H1 (cell line): ENCODE measurements around the gene SMIM7. TPM values are rescaled to one million over a fixed set of nuclear protein-coding genes. Genes with fewer than 3 reads are reported as not detected.

ENCODE experiments used
- CTCF ChIA-PET: fragments of 300-600 bp; sonication (Branson Sonifier 250); formaldehyde crosslinking; loops from one replicate; lab custom pipeline; 2021; ENCODE audit not compliant: partially characterized antibody; lab: Charles Lee
- POLR2A ChIA-PET: fragments of 300-600 bp; sonication (Branson Sonifier 250); formaldehyde crosslinking; loops from one replicate; lab custom pipeline; 2021; ENCODE audit warnings: inconsistent platforms; ENCODE audit not compliant: partially characterized antibody; lab: Charles Lee
- DNase-seq, 2 experiments: peaks; one replicate each; pipeline versions ENCODE4 v3.0.0 to v3.0.0-alpha.2; 2010 to 2022; ENCODE audit warnings: low spot score in 2 of 2, low read depth in 1 of 2, mixed read lengths in 1 of 2
- FAIRE-seq: peaks from 2 replicates; lab custom pipeline; 2011; peaks lifted over from hg19 to GRCh38; lab: Jason Lieb, UNC
- H2AFZ ChIP-seq: 2 replicates; pipeline ENCODE4 v1.8.1; 2012; ENCODE audit warnings: low read length, inconsistent platforms
- H2AK5ac ChIP-seq: 2 replicates; pipeline ENCODE4 v1.6.1; 2013; ENCODE audit warnings: low read depth, low read length
- H2BK120ac ChIP-seq: replicated peaks from 2 replicates; pipeline ENCODE3; 2013; ENCODE audit warnings: low read depth, low read length, inconsistent platforms
- H2BK12ac ChIP-seq: 2 replicates; pipeline ENCODE4 v1.6.1; 2013; ENCODE audit warnings: low read depth, low read length
- H2BK15ac ChIP-seq: 2 replicates; pipeline ENCODE4 v1.6.1; 2013; ENCODE audit warnings: low read length
- H2BK20ac ChIP-seq: 2 replicates; pipeline ENCODE4 v1.6.1; 2013; ENCODE audit warnings: low read length
- H2BK5ac ChIP-seq: 2 replicates; pipeline ENCODE4 v1.6.1; 2013; ENCODE audit warnings: low read depth, low read length
- H3K14ac ChIP-seq: 2 replicates; pipeline ENCODE4 v1.6.1; 2013; ENCODE audit warnings: inconsistent platforms; ENCODE audit not compliant: insufficient read length
- H3K18ac ChIP-seq: 2 replicates; pipeline ENCODE4 v1.6.1; 2013; ENCODE audit warnings: low read length; ENCODE audit errors: extremely low read depth
- H3K23ac ChIP-seq: 2 replicates; pipeline ENCODE4 v1.6.1; 2013; ENCODE audit warnings: inconsistent platforms; ENCODE audit not compliant: insufficient read length
- H3K23me2 ChIP-seq: 2 replicates; pipeline ENCODE4 v1.6.1; 2013; ENCODE audit warnings: low read depth, low read length
- H3K27ac ChIP-seq: 2 replicates; pipeline ENCODE4 v1.6.1; 2011; ENCODE audit warnings: low read depth, low read length, inconsistent platforms
- H3K27me3 ChIP-seq, 4 experiments: replicated peaks in 1 of 4; 1 replicate in 1 of 4; 2 replicates in 3 of 4; pipeline versions ENCODE4 v1.6.1 to v1.8.1; 2011 to 2013; ENCODE audit warnings: low read length in 3 of 4, mild to moderate bottlenecking in 3 of 4, inconsistent platforms in 2 of 4, mixed read lengths in 2 of 4, moderate library complexity in 1 of 4; ENCODE audit not compliant: control insufficient read depth in 3 of 4, insufficient read depth in 3 of 4; ENCODE audit errors: extremely low read depth in 1 of 4
- H3K36me3 ChIP-seq, 4 experiments: 2 replicates each; pipeline versions ENCODE4 v1.6.1 to v1.8.1; 2011 to 2013; ENCODE audit warnings: mild to moderate bottlenecking in 4 of 4, low read length in 3 of 4, moderate library complexity in 2 of 4, control low read depth in 1 of 4, inconsistent platforms in 1 of 4; ENCODE audit not compliant: insufficient read depth in 4 of 4, control insufficient read depth in 2 of 4
- H3K4ac ChIP-seq: replicated peaks from 2 replicates; pipeline ENCODE3; 2013; ENCODE audit warnings: low read length, low read depth, mixed read lengths, inconsistent platforms; ENCODE audit not compliant: insufficient read length
- H3K4me1 ChIP-seq, 4 experiments: replicated peaks in 1 of 4; 1 replicate in 1 of 4; 2 replicates in 3 of 4; pipeline versions ENCODE4 v1.6.1 to v1.8.1; 2011 to 2013; ENCODE audit warnings: low read length in 3 of 4, inconsistent platforms in 2 of 4, mixed read lengths in 1 of 4; ENCODE audit not compliant: insufficient read depth in 4 of 4, control insufficient read depth in 3 of 4
- H3K4me2 ChIP-seq, 2 experiments: 2 replicates each; pipeline versions ENCODE4 v1.6.1 to v1.8.1; 2011 to 2013; ENCODE audit warnings: low read depth in 2 of 2, low read length in 2 of 2, control low read depth in 1 of 2, inconsistent platforms in 1 of 2, mild to moderate bottlenecking in 1 of 2; ENCODE audit not compliant: insufficient read depth in 1 of 2
- H3K4me3 ChIP-seq, 4 experiments: fragments of 200-600, 300-600 bp in 1 of 4; sonication (generic), shearing (Covaris generic), sonication (Bioruptor Twin) in 1 of 4; 2 replicates each; pipeline versions ENCODE4 v1.5.1 to v1.8.1; 2011 to 2016; ENCODE audit warnings: low read length in 4 of 4, low read depth in 3 of 4, control low read depth in 2 of 4, inconsistent platforms in 2 of 4, mild to moderate bottlenecking in 2 of 4, mixed read lengths in 1 of 4, moderate library complexity in 1 of 4; ENCODE audit not compliant: insufficient read depth in 2 of 4; ENCODE audit errors: extremely low read depth in 1 of 4
- H3K56ac ChIP-seq: replicated peaks from 2 replicates; pipeline ENCODE3; 2013; ENCODE audit warnings: low read depth, mild to moderate bottlenecking, mixed read lengths, low read length, inconsistent platforms; ENCODE audit not compliant: insufficient read length
- H3K79me1 ChIP-seq: 2 replicates; pipeline ENCODE4 v1.6.1; 2013; ENCODE audit warnings: low read depth, low read length, control low read depth
- H3K79me2 ChIP-seq, 2 experiments: 2 replicates each; pipeline versions ENCODE4 v1.6.1 to v1.8.1; 2012 to 2013; ENCODE audit warnings: low read length in 2 of 2, mild to moderate bottlenecking in 2 of 2, inconsistent platforms in 1 of 2; ENCODE audit not compliant: insufficient read depth in 2 of 2, control insufficient read depth in 1 of 2
- H3K9ac ChIP-seq, 4 experiments: replicated peaks in 1 of 4; 1 replicate in 1 of 4; 2 replicates in 3 of 4; pipeline versions ENCODE4 v1.6.1 to v1.8.1; 2011 to 2013; ENCODE audit warnings: low read depth in 3 of 4, low read length in 3 of 4, control low read depth in 2 of 4, mild to moderate bottlenecking in 2 of 4, moderate library complexity in 2 of 4, inconsistent platforms in 1 of 4; ENCODE audit errors: extremely low read depth in 1 of 4
- H3K9me3 ChIP-seq, 2 experiments: 2 replicates each; pipeline versions ENCODE4 v1.6.1 to v1.8.1; 2012 to 2013; ENCODE audit warnings: mild to moderate bottlenecking in 2 of 2, moderate library complexity in 2 of 2, control low read depth in 1 of 2, inconsistent platforms in 1 of 2, low read depth in 1 of 2, low read length in 1 of 2, mixed read lengths in 1 of 2; ENCODE audit not compliant: insufficient read depth in 2 of 2
- H4K20me1 ChIP-seq, 2 experiments: replicated peaks in 1 of 2; 2 replicates each; pipeline versions ENCODE3 to v1.8.1; 2011 to 2013; ENCODE audit warnings: inconsistent platforms in 2 of 2, low read length in 2 of 2, mild to moderate bottlenecking in 1 of 2; ENCODE audit not compliant: insufficient read depth in 2 of 2, control insufficient read depth in 1 of 2
- H4K5ac ChIP-seq: 2 replicates; pipeline ENCODE4 v1.6.1; 2013; ENCODE audit warnings: low read length, low read depth, mixed read lengths, inconsistent platforms; ENCODE audit not compliant: insufficient read length
- H4K8ac ChIP-seq: 2 replicates; pipeline ENCODE4 v1.8.0; 2013; ENCODE audit warnings: mild to moderate bottlenecking, moderate library complexity, low read length, inconsistent platforms; ENCODE audit not compliant: insufficient read depth; ENCODE audit errors: extremely low read depth
- H4K91ac ChIP-seq: replicated peaks from 2 replicates; pipeline ENCODE3; 2013; ENCODE audit warnings: low read length, mixed read lengths, inconsistent platforms; ENCODE audit not compliant: insufficient read length
- BACH1 ChIP-seq: IDR thresholded peaks from 2 replicates; pipeline ENCODE4 v1.6.1; 2012; ENCODE audit warnings: low read length, improper control_type of control experiment
- CHD2 ChIP-seq: IDR thresholded peaks from 2 replicates; pipeline ENCODE4 v1.6.1; 2012; ENCODE audit warnings: low read length, improper control_type of control experiment
- KDM4A ChIP-seq: IDR thresholded peaks from one replicate; pipeline ENCODE4 v1.7.1; 2012; ENCODE audit warnings: low read depth, mild to moderate bottlenecking, moderate library complexity, low read length, inconsistent platforms; ENCODE audit not compliant: severe bottlenecking
- POLR2AphosphoS5 ChIP-seq: IDR thresholded peaks from 2 replicates; pipeline ENCODE4 v1.6.1; 2011; ENCODE audit warnings: low read depth, low read length
- SIRT6 ChIP-seq: IDR thresholded peaks from one replicate; pipeline ENCODE4 v1.7.1; 2012; ENCODE audit warnings: low read length, inconsistent platforms
- WGBS, 2 experiments: shearing (Covaris generic) in 1 of 2; methylation state at CpG; one replicate each; pipeline versions ENCODE4 v1.1.6 to v1.1.7; 2013 to 2015; ENCODE audit warnings: low lambda C conversion rate in 2 of 2, mixed read lengths in 2 of 2, inconsistent platforms in 1 of 2, low coverage in 1 of 2, missing lambda C conversion rate in 1 of 2; ENCODE audit not compliant: insufficient replicate concordance in 2 of 2, insufficient coverage in 1 of 2, insufficient read length in 1 of 2; ENCODE audit errors: extremely low coverage in 1 of 2, missing lambda C conversion rate in 1 of 2; 5-methylcytosine and 5-hydroxymethylcytosine counted together
- polyA plus RNA-seq, 7 experiments: library from polyadenylated mRNA; depleted of rRNA in 3 of 7; stranded (reverse) in 5 of 7; unstranded in 2 of 7; fragments of >200 nt in 5 of 7; fragments of 200-250 nt in 2 of 7; gene quantifications; 1 replicate in 5 of 7; 2 replicates in 1 of 7; 4 replicates in 1 of 7; pipeline versions ENCODE4 v1.2.1 to v1.2.3, GENCODE V29; 2011 to 2013; ENCODE audit warnings: missing spikeins in 2 of 7, mixed read lengths in 2 of 7
- total RNA-seq: library from RNA; stranded (reverse); fragmentation: NEBNext Ultra II Directional; extraction: Animal tissue kit (Norgen Biotek cat#: 25700); gene quantifications from 2 replicates; pipeline ENCODE4 v1.2.1, GENCODE V29; 2021
- TF ChIP-seq, protein P1 (sequence below): IDR thresholded peaks from 2 replicates; pipeline ENCODE4 v1.6.1; 2012; ENCODE audit warnings: inconsistent platforms
- TF ChIP-seq, protein P2 (sequence below): IDR thresholded peaks from 2 replicates; pipeline ENCODE4 v1.6.1; 2011; ENCODE audit warnings: low read depth, mild to moderate bottlenecking, low read length; ENCODE audit not compliant: insufficient read depth

The SMIM7 gene
- total and polyA plus RNA-seq, 2 of the 8 experiments (the other 6 are each of a cell fraction or from before 2014, with no cell fraction given): 55.5 to 67.5 TPM

DNA sequence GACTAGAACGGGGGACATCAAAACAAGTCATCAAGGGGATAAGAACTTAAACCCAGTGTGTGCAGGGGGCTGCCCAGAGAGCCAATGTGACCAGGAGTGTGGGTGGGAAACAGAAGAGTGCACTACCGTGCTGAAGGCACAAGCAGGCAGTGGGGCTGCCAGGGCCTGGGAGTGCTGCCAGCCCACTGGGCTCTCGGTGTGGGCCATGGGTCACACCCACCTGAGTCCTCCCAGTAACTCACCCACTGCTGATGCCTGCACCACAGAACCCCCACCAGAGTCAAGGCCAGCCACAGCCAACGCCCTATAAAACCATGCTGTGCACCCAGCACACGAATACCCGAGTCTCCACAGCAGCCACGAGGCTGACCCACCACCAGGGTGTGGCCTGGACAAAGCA lies 40.5 kb downstream of the SMIM7 start:
- Histone ChIP-seq H2BK20ac (no peak overlapping the region), H2BK12ac (no peak overlapping the region), H4K5ac (no peak overlapping the region), H2BK120ac (no peak overlapping the region), H3K4me1 (peaks cover 0 to 7% (median 3%) of the 10 kb centered on the region in 4 experiments; a peak in 4 of 7 replicates), H3K56ac (no peak overlapping the region), H4K20me1 (peaks cover 44 to 70% of the 10 kb centered on the region in 2 experiments), H4K91ac (no peak overlapping the region), H3K27me3 (no peaks in the 10 kb centered on the region), H3K18ac (no peak overlapping the region), H4K8ac (no peak overlapping the region), H2BK15ac (no peak overlapping the region), H3K4me2 (no peak overlapping the region; a peak in 1 of 4 replicates), H3K79me1 (peaks cover 68% of the 10 kb centered on the region), H3K4ac (no peak overlapping the region), H3K4me3 (no peak overlapping the region), H3K79me2 (peaks cover 27 to 98% of the 10 kb centered on the region in 2 experiments), H2BK5ac (no peak overlapping the region; the same call in 1 of the 2 replicates), H3K9me3 (no peaks in the 10 kb centered on the region), H3K27ac (no peak overlapping the region), H3K23me2 (no peaks in the 10 kb centered on the region), H2AK5ac (no peak overlapping the region), H3K9ac (no peak overlapping the region), H3K14ac (no peak overlapping the region), H3K23ac (no peak overlapping the region), H2AFZ (no peak overlapping the region), H3K36me3 (peaks cover 0 to 5% (median 0%) of the 10 kb centered on the region in 4 experiments; a peak in 5 of 8 replicates)
- FAIRE-seq: no peak
- POLR2A ChIA-PET: interaction anchor here (1.3 to 3.4 kb wide), 2 partner anchors 9 to 71 kb away, joined by 3 to 22 read pairs; partner anchors contain the start of gene MED26
- no peak for DNase-seq
- CTCF ChIA-PET: interaction anchor here (0.9 kb wide), 1 partner anchor 24 kb away, joined by 3 read pairs; no protein-coding TSS in a partner anchor
- WGBS, 2 experiments: 83% methylated on average over 7 of the region's 7 CpGs; no CpG with 5 or more reads in 1 of the 2 experiments
- no peak for TF ChIP-seq KDM4A
- TF ChIP-seq SIRT6: no peak
- no peak for TF ChIP-seq POLR2AphosphoS5
- TF ChIP-seq CHD2: no peak
- no peak for TF ChIP-seq BACH1
- TF ChIP-seq, protein P1, sequence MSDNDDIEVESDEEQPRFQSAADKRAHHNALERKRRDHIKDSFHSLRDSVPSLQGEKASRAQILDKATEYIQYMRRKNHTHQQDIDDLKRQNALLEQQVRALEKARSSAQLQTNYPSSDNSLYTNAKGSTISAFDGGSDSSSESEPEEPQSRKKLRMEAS: no peak
- TF ChIP-seq, protein P2, sequence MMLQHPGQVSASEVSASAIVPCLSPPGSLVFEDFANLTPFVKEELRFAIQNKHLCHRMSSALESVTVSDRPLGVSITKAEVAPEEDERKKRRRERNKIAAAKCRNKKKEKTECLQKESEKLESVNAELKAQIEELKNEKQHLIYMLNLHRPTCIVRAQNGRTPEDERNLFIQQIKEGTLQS: no peak
